GM12878 (cell line): ENCODE measurements around the gene YPEL4. TPM values are rescaled to one million over a fixed set of nuclear protein-coding genes. Genes with fewer than 3 reads are reported as not detected.

ENCODE experiments used
- ATAC-seq: fragments of 200-7000 bp; cut with Tn5 transposase; 3 replicates; pipeline ENCODE4 v1.9.1; 2020; ENCODE audit warnings: mild to moderate bottlenecking, moderate library complexity
- BruUV-seq: library from RNA; stranded (reverse); fragments of 400-500 nt; replicated peaks from 2 replicates; lab custom pipeline; 2021; lab: Mats Ljungman, UMichigan
- CTCF ChIA-PET: fragments of 300-600 bp; sonication (Branson Sonifier 250); formaldehyde crosslinking; extraction: SDS; loops from one replicate; lab custom pipeline; 2021; ENCODE audit warnings: inconsistent platforms; lab: Yijun Ruan, JAX
- POLR2A ChIA-PET: fragments of 350-600 bp; formaldehyde crosslinking; extraction: SDS; loops from one replicate; lab custom pipeline; 2021; ENCODE audit warnings: inconsistent platforms; lab: Charles Lee
- RAD21 ChIA-PET: fragments of 300-600 bp; sonication (Branson Sonifier 250); formaldehyde crosslinking; loops from one replicate; lab custom pipeline; 2023; ENCODE audit warnings: antibody characterized with exemption; ENCODE audit not compliant: unreplicated experiment; lab: Charles Lee
- SMC1A ChIA-PET: fragments of 300-600 bp; sonication (Branson Sonifier 250); formaldehyde crosslinking; loops from one replicate; lab custom pipeline; 2023; ENCODE audit not compliant: unreplicated experiment, uncharacterized antibody; lab: Charles Lee
- DNase-seq: peaks from one replicate; pipeline ENCODE4 v3.0.0-alpha.2; 2011; ENCODE audit warnings: low read depth, low spot score
- FAIRE-seq: peaks from 3 replicates; lab custom pipeline; 2011; peaks lifted over from hg19 to GRCh38; lab: Jason Lieb, UNC
- H2AFZ ChIP-seq: 2 replicates; pipeline ENCODE4 v1.6.0; 2011; ENCODE audit warnings: low read depth, low read length, control low read depth; ENCODE audit not compliant: control insufficient read depth
- H3K27ac ChIP-seq: 2 replicates; pipeline ENCODE4 v1.5.1; 2011; ENCODE audit warnings: control low read depth; ENCODE audit not compliant: control insufficient read depth, insufficient read depth
- H3K27me3 ChIP-seq, 2 experiments: replicated peaks in 1 of 2; 2 replicates each; pipeline versions ENCODE4 v1.6.0 to v1.6.1; 2011; ENCODE audit warnings: low read length in 1 of 2; ENCODE audit not compliant: control insufficient read depth in 2 of 2, insufficient read depth in 2 of 2
- H3K36me3 ChIP-seq, 2 experiments: 2 replicates each; pipeline ENCODE4 v1.5.1; 2011; ENCODE audit warnings: low read length in 1 of 2; ENCODE audit not compliant: control insufficient read depth in 2 of 2, insufficient read depth in 2 of 2
- H3K4me1 ChIP-seq: 2 replicates; pipeline ENCODE4 v1.6.1; 2011; ENCODE audit warnings: mild to moderate bottlenecking, low read length, moderate library complexity, mixed read lengths; ENCODE audit not compliant: control insufficient read depth, insufficient read depth
- H3K4me2 ChIP-seq: 2 replicates; pipeline ENCODE4 v1.6.0; 2011; ENCODE audit warnings: control low read depth; ENCODE audit not compliant: control insufficient read depth, insufficient read depth
- H3K4me3 ChIP-seq: fragments of 200-600 bp; sonication (generic); 2 replicates; pipeline ENCODE4 v1.5.1; 2016
- H3K79me2 ChIP-seq: 2 replicates; pipeline ENCODE4 v1.6.0; 2011; ENCODE audit warnings: low read length; ENCODE audit not compliant: control insufficient read depth, insufficient read depth
- H3K9ac ChIP-seq: 2 replicates; pipeline ENCODE4 v1.8.0; 2011; ENCODE audit warnings: low read length, control low read depth, mixed read lengths; ENCODE audit not compliant: control insufficient read depth, insufficient read depth
- H3K9me3 ChIP-seq: replicated peaks from 3 replicates; pipeline ENCODE4 v1.5.1; 2011; ENCODE audit warnings: mild to moderate bottlenecking, low read length; ENCODE audit not compliant: control insufficient read depth, insufficient read depth
- H4K20me1 ChIP-seq: 2 replicates; pipeline ENCODE4 v1.6.0; 2011; ENCODE audit not compliant: control insufficient read depth, insufficient read depth
- EGR1 ChIP-seq, 2 experiments: IDR thresholded peaks; 1 replicate in 1 of 2; 2 replicates in 1 of 2; pipeline ENCODE4 v1.6.1; 2011 to 2012; ENCODE audit warnings: low read depth in 2 of 2, low read length in 2 of 2, borderline replicate concordance in 1 of 2, mild to moderate bottlenecking in 1 of 2, moderate library complexity in 1 of 2
- FOXM1 ChIP-seq: IDR thresholded peaks from 2 replicates; pipeline ENCODE4 v1.6.1; 2012; ENCODE audit warnings: low read depth, mild to moderate bottlenecking, inconsistent platforms, low read length, moderate library complexity
- GABPA ChIP-seq: IDR thresholded peaks from 2 replicates; pipeline ENCODE4 v1.6.1; 2014; ENCODE audit warnings: antibody characterized with exemption, low read depth, mild to moderate bottlenecking, inconsistent platforms
- IKZF1 ChIP-seq: fragments of 450-650 bp; conservative IDR thresholded peaks from 2 replicates; pipeline ENCODE4 v1.6.1; 2017; ENCODE audit warnings: antibody characterized with exemption, mild to moderate bottlenecking
- MEF2B ChIP-seq: fragments of 450-650 bp; IDR thresholded peaks from 2 replicates; pipeline ENCODE4 v1.6.1; 2018; ENCODE audit warnings: mild to moderate bottlenecking, moderate library complexity; ENCODE audit not compliant: partially characterized antibody, poor library complexity, severe bottlenecking
- NFYA ChIP-seq: IDR thresholded peaks from 2 replicates; pipeline ENCODE4 v1.6.1; 2011; ENCODE audit warnings: low read depth, mild to moderate bottlenecking, low read length, improper control_type of control experiment, borderline replicate concordance
- NFYB ChIP-seq: IDR thresholded peaks from 2 replicates; pipeline ENCODE4 v1.6.1; 2011; ENCODE audit warnings: low read depth, mild to moderate bottlenecking, low read length, improper control_type of control experiment, moderate library complexity; ENCODE audit not compliant: insufficient read depth
- POLR2AphosphoS2 ChIP-seq: IDR thresholded peaks from 2 replicates; pipeline ENCODE4 v1.6.1; 2011; ENCODE audit warnings: low read depth, mild to moderate bottlenecking, low read length, improper control_type of control experiment, moderate library complexity
- SMARCA5 ChIP-seq: fragments of 450-650 bp; IDR thresholded peaks from 2 replicates; pipeline ENCODE4 v1.6.1; 2017; ENCODE audit warnings: mild to moderate bottlenecking
- YY1 ChIP-seq: IDR thresholded peaks from 2 replicates; pipeline ENCODE4 v1.6.1; 2011; ENCODE audit warnings: low read depth, mild to moderate bottlenecking, low read length
- WGBS: methylation state at CpG from one replicate; pipeline ENCODE4 v1.1.6; 2016; ENCODE audit warnings: low lambda C conversion rate; ENCODE audit not compliant: insufficient replicate concordance, insufficient coverage; ENCODE audit errors: missing lambda C conversion rate; 5-methylcytosine and 5-hydroxymethylcytosine counted together
- in situ Hi-C: fragments of 300-500 bp; cut with MboI; formaldehyde crosslinking; loops from 9 replicates; pipeline ENCODE4 v1.14.3; 2018; ENCODE audit warnings: mixed read lengths
- intact Hi-C: fragments of 100-400 bp; cut with micrococcal nuclease; formaldehyde crosslinking; loops from one replicate; pipeline ENCODE4 v1.14.2; 2022; ENCODE audit not compliant: unreplicated experiment
- polyA plus RNA-seq, 11 experiments: library from polyadenylated mRNA; depleted of rRNA in 4 of 11; unstranded in 6 of 11; stranded (reverse) in 5 of 11; fragments of >200 nt; fragmentation: Nextera tagmentation in 4 of 11; fragmentation: Illumina TruSeq in 1 of 11; extraction: Ambion mirVana in 4 of 11; extraction: Trizol in 1 of 11; gene quantifications; 1 replicate in 1 of 11; 2 replicates in 10 of 11; pipeline versions ENCODE4 v1.2.1 to v1.2.3, GENCODE V29; 2011 to 2016; ENCODE audit warnings: inconsistent platforms in 2 of 11, missing spikeins in 2 of 11, low read depth in 1 of 11
- total RNA-seq, 4 experiments: library from RNA; depleted of rRNA in 3 of 4; stranded (reverse); fragments of >200 nt in 3 of 4; fragmentation: Illumina TruSeq in 1 of 4; extraction: Trizol in 1 of 4; gene quantifications; 2 replicates each; pipeline versions ENCODE4 v1.2.1 to v1.2.3, GENCODE V29; 2013 to 2021
- TF ChIP-seq, protein P1 (sequence below): fragments of 450-650 bp; IDR thresholded peaks from 2 replicates; pipeline ENCODE4 v1.6.1; 2018; ENCODE audit warnings: mild to moderate bottlenecking, low read depth, moderate library complexity; ENCODE audit not compliant: partially characterized antibody

YPEL4 gene
- total and polyA plus RNA-seq, 10 of the 15 experiments (the other 5 are each of a cell fraction or from before 2014, with no cell fraction given) = 0.07 to 0.50 (median 0.13) TPM; not detected in 5

GRCh38 chr11:57638005-57638781 lies 11.5 kb downstream of the YPEL4 start:
- ChIA-PET POLR2A (interaction anchor here (2.1 kb wide), 1 partner anchor 11 kb away, joined by 10 read pairs; no protein-coding TSS in a partner anchor), CTCF (interaction anchor here (0.6 to 13.9 kb wide), 6 partner anchors 67 to 290 kb away, joined by 3 to 319 read pairs (median 104); partner anchors contain the start of genes RTN4RL2, TIMM10 and UBE2L6), SMC1A (interaction anchor here (1.0 kb wide), 1 partner anchor 70 kb away, joined by 3 read pairs; no protein-coding TSS in a partner anchor), RAD21 (interaction anchor here (3.7 to 5.2 kb wide), 2 partner anchors 70 to 293 kb away, joined by 17 to 83 read pairs; partner anchors contain the start of gene UBE2L6)
- no peaks in the 10 kb centered on the region; a peak in 1 of 4 replicates for H3K27me3 ChIP-seq
- H3K9me3 ChIP-seq = no peaks in the 10 kb centered on the region
- H3K27ac ChIP-seq = no peak overlapping the region
- peak overlapping the region; percentile 82 for H3K4me3 ChIP-seq
- no peaks in the 10 kb centered on the region for H3K36me3 ChIP-seq
- ATAC-seq (peak; percentile 41), FAIRE-seq (peak; percentile 75), DNase-seq (no peak)
- peak overlapping the region; percentile 69 for H2AFZ ChIP-seq
- peak overlapping the region; percentile 84 for H3K4me2 ChIP-seq
- peak overlapping the region; percentile 57 for H3K9ac ChIP-seq
- H4K20me1 ChIP-seq = no peaks in the 10 kb centered on the region
- TF ChIP-seq POLR2AphosphoS2 (no peak), GABPA (no peak), NFYA (no peak), SMARCA5 (no peak), FOXM1 (no peak), EGR1 (IDR thresholded peaks at IDR 0.05; ENCODE audit: borderline replicate concordance in 1 of 2, low read depth in 2 of 2, low read length in 2 of 2) (no peak), YY1 (peak; percentile 55; the same call in 1 of the 2 replicates), MEF2B (no peak), NFYB (peak; percentile 51; the same call in 1 of the 2 replicates), IKZF1 (peak; percentile 20; the same call in 1 of the 2 replicates)
- TF ChIP-seq, protein P1, sequence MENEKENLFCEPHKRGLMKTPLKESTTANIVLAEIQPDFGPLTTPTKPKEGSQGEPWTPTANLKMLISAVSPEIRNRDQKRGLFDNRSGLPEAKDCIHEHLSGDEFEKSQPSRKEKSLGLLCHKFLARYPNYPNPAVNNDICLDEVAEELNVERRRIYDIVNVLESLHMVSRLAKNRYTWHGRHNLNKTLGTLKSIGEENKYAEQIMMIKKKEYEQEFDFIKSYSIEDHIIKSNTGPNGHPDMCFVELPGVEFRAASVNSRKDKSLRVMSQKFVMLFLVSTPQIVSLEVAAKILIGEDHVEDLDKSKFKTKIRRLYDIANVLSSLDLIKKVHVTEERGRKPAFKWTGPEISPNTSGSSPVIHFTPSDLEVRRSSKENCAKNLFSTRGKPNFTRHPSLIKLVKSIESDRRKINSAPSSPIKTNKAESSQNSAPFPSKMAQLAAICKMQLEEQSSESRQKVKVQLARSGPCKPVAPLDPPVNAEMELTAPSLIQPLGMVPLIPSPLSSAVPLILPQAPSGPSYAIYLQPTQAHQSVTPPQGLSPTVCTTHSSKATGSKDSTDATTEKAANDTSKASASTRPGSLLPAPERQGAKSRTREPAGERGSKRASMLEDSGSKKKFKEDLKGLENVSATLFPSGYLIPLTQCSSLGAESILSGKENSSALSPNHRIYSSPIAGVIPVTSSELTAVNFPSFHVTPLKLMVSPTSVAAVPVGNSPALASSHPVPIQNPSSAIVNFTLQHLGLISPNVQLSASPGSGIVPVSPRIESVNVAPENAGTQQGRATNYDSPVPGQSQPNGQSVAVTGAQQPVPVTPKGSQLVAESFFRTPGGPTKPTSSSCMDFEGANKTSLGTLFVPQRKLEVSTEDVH = no peak
- H3K4me1 ChIP-seq = peaks cover 9% of the 10 kb centered on the region; the same call in 1 of the 2 replicates
- BruUV-seq = no TSS peak
- H3K79me2 ChIP-seq = no peaks in the 10 kb centered on the region
- in situ Hi-C loops (no loop called here), intact Hi-C loops (no loop called here)
- WGBS = 12% methylated on average over 32 of the region's 47 CpGs
